Measurements from ENCODE around the gene TSPAN5.

DNA sequence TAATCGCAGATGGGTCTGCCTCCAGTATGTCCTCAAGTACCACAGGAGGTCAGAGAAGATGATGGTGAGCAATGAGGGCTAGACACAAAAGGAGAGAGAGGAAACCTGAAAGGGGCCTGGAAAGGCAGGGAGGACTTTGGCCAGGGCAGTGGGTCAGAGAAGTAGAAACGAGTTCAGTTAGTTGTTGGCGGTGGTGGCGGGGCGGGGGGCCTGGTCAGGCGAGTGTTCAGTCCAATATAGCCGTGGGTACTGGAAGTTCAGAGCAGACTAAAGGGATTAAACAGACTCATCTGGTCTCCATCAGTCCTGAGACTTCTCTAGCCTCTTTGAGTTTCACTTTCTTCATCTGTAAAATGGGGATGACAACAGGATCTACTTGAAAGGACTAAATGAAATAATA, 90.8 kb downstream of the TSPAN5 start:
- TF ChIP-seq ZC3H10 (CRISPR knock-in tag; IDR thresholded peaks at IDR 0.05) (no peak), ARNTL (CRISPR knock-in tag; IDR thresholded peaks at IDR 0.05; ENCODE audit: borderline replicate concordance, low read depth) (no peak), CSDC2 (CRISPR knock-in tag; IDR thresholded peaks at IDR 0.05) (no peak), TCF4 (CRISPR knock-in tag; IDR thresholded peaks at IDR 0.05; ENCODE audit: borderline replicate concordance) (no peak), OSR1 (CRISPR knock-in tag; IDR thresholded peaks at IDR 0.05) (no peak), ISL1 (CRISPR knock-in tag; IDR thresholded peaks at IDR 0.05) (no peak), TOX (CRISPR knock-in tag; IDR thresholded peaks at IDR 0.05; ENCODE audit: borderline replicate concordance) (no peak), PPARA (CRISPR knock-in tag; IDR thresholded peaks at IDR 0.05; ENCODE audit: borderline replicate concordance) (no peak)
- TF ChIP-seq, protein P1, sequence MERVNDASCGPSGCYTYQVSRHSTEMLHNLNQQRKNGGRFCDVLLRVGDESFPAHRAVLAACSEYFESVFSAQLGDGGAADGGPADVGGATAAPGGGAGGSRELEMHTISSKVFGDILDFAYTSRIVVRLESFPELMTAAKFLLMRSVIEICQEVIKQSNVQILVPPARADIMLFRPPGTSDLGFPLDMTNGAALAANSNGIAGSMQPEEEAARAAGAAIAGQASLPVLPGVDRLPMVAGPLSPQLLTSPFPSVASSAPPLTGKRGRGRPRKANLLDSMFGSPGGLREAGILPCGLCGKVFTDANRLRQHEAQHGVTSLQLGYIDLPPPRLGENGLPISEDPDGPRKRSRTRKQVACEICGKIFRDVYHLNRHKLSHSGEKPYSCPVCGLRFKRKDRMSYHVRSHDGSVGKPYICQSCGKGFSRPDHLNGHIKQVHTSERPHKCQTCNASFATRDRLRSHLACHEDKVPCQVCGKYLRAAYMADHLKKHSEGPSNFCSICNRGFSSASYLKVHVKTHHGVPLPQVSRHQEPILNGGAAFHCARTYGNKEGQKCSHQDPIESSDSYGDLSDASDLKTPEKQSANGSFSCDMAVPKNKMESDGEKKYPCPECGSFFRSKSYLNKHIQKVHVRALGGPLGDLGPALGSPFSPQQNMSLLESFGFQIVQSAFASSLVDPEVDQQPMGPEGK (CRISPR knock-in tag; IDR thresholded peaks at IDR 0.05; ENCODE audit: borderline replicate concordance) = no peak
- TF ChIP-seq, protein P2, sequence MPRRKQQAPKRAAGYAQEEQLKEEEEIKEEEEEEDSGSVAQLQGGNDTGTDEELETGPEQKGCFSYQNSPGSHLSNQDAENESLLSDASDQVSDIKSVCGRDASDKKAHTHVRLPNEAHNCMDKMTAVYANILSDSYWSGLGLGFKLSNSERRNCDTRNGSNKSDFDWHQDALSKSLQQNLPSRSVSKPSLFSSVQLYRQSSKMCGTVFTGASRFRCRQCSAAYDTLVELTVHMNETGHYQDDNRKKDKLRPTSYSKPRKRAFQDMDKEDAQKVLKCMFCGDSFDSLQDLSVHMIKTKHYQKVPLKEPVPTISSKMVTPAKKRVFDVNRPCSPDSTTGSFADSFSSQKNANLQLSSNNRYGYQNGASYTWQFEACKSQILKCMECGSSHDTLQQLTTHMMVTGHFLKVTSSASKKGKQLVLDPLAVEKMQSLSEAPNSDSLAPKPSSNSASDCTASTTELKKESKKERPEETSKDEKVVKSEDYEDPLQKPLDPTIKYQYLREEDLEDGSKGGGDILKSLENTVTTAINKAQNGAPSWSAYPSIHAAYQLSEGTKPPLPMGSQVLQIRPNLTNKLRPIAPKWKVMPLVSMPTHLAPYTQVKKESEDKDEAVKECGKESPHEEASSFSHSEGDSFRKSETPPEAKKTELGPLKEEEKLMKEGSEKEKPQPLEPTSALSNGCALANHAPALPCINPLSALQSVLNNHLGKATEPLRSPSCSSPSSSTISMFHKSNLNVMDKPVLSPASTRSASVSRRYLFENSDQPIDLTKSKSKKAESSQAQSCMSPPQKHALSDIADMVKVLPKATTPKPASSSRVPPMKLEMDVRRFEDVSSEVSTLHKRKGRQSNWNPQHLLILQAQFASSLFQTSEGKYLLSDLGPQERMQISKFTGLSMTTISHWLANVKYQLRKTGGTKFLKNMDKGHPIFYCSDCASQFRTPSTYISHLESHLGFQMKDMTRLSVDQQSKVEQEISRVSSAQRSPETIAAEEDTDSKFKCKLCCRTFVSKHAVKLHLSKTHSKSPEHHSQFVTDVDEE (CRISPR knock-in tag; IDR thresholded peaks at IDR 0.05) = no peak
- TF ChIP-seq, protein P3, sequence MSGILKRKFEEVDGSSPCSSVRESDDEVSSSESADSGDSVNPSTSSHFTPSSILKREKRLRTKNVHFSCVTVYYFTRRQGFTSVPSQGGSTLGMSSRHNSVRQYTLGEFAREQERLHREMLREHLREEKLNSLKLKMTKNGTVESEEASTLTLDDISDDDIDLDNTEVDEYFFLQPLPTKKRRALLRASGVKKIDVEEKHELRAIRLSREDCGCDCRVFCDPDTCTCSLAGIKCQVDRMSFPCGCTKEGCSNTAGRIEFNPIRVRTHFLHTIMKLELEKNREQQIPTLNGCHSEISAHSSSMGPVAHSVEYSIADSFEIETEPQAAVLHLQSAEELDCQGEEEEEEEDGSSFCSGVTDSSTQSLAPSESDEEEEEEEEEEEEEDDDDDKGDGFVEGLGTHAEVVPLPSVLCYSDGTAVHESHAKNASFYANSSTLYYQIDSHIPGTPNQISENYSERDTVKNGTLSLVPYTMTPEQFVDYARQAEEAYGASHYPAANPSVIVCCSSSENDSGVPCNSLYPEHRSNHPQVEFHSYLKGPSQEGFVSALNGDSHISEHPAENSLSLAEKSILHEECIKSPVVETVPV (CRISPR knock-in tag; IDR thresholded peaks at IDR 0.05) = no peak
- TF ChIP-seq, protein P4, sequence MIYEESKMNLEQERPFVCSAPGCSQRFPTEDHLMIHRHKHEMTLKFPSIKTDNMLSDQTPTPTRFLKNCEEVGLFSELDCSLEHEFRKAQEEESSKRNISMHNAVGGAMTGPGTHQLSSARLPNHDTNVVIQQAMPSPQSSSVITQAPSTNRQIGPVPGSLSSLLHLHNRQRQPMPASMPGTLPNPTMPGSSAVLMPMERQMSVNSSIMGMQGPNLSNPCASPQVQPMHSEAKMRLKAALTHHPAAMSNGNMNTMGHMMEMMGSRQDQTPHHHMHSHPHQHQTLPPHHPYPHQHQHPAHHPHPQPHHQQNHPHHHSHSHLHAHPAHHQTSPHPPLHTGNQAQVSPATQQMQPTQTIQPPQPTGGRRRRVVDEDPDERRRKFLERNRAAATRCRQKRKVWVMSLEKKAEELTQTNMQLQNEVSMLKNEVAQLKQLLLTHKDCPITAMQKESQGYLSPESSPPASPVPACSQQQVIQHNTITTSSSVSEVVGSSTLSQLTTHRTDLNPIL (CRISPR knock-in tag; IDR thresholded peaks at IDR 0.05; ENCODE audit: low read depth) = no peak

Measured in SK-N-SH treated with all-trans-retinoic acid at 6 μM for 48 hours (cell line).